NCI-H146 treated with DMSO at 0.1 percent for 48 hours (cell line): ENCODE measurements around the gene ACTL6B.
A peak's percentile ranks its signal among the peaks of the same experiment; 100 is the strongest.
"Not testable (repeated sequence)": the region's sequence is repeated elsewhere in the genome, so short reads cannot be mapped to it uniquely, and the experiment has no call there.

Source experiments
- DNase-seq: peaks from one replicate; lab custom pipeline; 2025; ENCODE audit not compliant: unreplicated experiment; lab: John Stamatoyannopoulos, UW

ACTL6B gene

GRCh38 chr7:100655908-100656674, at the start of gene ACTL6B:
Gene ACTL6B (minus strand): TSS chr7:100656448. CDS start chr7:100656354, 94 bp downstream.
- peak; percentile 77 for DNase-seq

GRCh38 chr7:100705320-100705752, 49.1 kb upstream of the ACTL6B start:
- DNase-seq: peak; percentile 33

- DNase-seq: not testable (repeated sequence)
Observed at GRCh38 chr7:100701089-100701488, 44.8 kb upstream of the ACTL6B start.

- DNase-seq: no peak
Observed at GRCh38 chr7:100699018-100699417, 42.8 kb upstream of the ACTL6B start.

- DNase-seq: no peak
Observed at GRCh38 chr7:100696123-100696521, 39.9 kb upstream of the ACTL6B start.

GRCh38 chr7:100694098-100694745, 38.0 kb upstream of the ACTL6B start, which contains the start of gene GIGYF1:
Gene GIGYF1 (minus strand): TSS chr7:100694250. CDS start chr7:100688238, 6,012 bp downstream.
- peak; percentile 18 for DNase-seq

- no peak for DNase-seq
Observed at GRCh38 chr7:100693312-100694097, 37.3 kb upstream of the ACTL6B start.

GRCh38 chr7:100692578-100692961, 36.3 kb upstream of the ACTL6B start:
- no peak for DNase-seq

GRCh38 chr7:100691676-100692577, 35.7 kb upstream of the ACTL6B start:
- no peak for DNase-seq

- DNase-seq: no peak
Observed at GRCh38 chr7:100689230-100690135, 33.2 kb upstream of the ACTL6B start.

- DNase-seq: no peak
Observed at GRCh38 chr7:100688326-100688860, 32.1 kb upstream of the ACTL6B start.

GRCh38 chr7:100687751-100688300, 31.6 kb upstream of the ACTL6B start:
- DNase-seq: no peak

- no peak for DNase-seq
Observed at GRCh38 chr7:100687261-100687660, 31.0 kb upstream of the ACTL6B start.

- no peak for DNase-seq
Observed at GRCh38 chr7:100686822-100687211, 30.6 kb upstream of the ACTL6B start.

GRCh38 chr7:100686201-100686821, 30.1 kb upstream of the ACTL6B start:
- DNase-seq: no peak

GRCh38 chr7:100685631-100686145, 29.4 kb upstream of the ACTL6B start:
- no peak for DNase-seq

GRCh38 chr7:100685049-100685605, 28.9 kb upstream of the ACTL6B start:
- no peak for DNase-seq

GRCh38 chr7:100684534-100685042, 28.3 kb upstream of the ACTL6B start:
- no peak for DNase-seq
